Astrocyte (in vitro differentiated cells and primary cell): ENCODE measurements around the gene PLEKHS1.

Experiments
- CTCF ChIP-seq: IDR thresholded peaks from 2 replicates; pipeline ENCODE4 v1.5.1; 2011; ENCODE audit warnings: low read depth, mild to moderate bottlenecking, inconsistent platforms, low read length, moderate library complexity; ENCODE audit not compliant: insufficient read depth
- EZH2 ChIP-seq: IDR thresholded peaks from 2 replicates; pipeline ENCODE4 v1.6.1; 2012; ENCODE audit warnings: mild to moderate bottlenecking, low read length, inconsistent platforms; ENCODE audit not compliant: insufficient read depth

GRCh38 chr10:113806503-113806902, 55.0 kb downstream of the PLEKHS1 start:
- no peak for TF ChIP-seq CTCF
- no peak for TF ChIP-seq EZH2
